ENCODE data around the gene MT1H.

GRCh38 chr16:56700195-56700594, 30.6 kb downstream of the MT1H start:
- no peak for TF ChIP-seq POLR2AphosphoS5 (IDR thresholded peaks at IDR 0.05)
- no peak for TF ChIP-seq POLR2A (IDR thresholded peaks at IDR 0.05)
